ENCODE data around the gene OR12D2. TPM values are rescaled to one million over a fixed set of nuclear protein-coding genes. Genes with fewer than 3 reads are reported as not detected.
"Not testable (repeated sequence)": the region's sequence is repeated elsewhere in the genome, so short reads cannot be mapped to it uniquely, and the experiment has no call there.

Gene OR12D2
- total RNA-seq, 1 donor from 2014 or later, result not detected

- intact Hi-C loops (cut with DNase I), result no loop called here
Observed at GRCh38 chr6:29442719-29443118, 47.3 kb downstream of the OR12D2 start.

GRCh38 chr6:29444031-29444430 lies 48.6 kb downstream of the OR12D2 start:
- DNase-seq (ENCODE audit: low spot score in 2 of 2); H3K4me1 ChIP-seq; H3K27ac ChIP-seq; H3K4me3 ChIP-seq; H3K36me3 ChIP-seq; H3K27me3 ChIP-seq; intact Hi-C loops (cut with DNase I); H3K9me3 ChIP-seq: not testable (repeated sequence)

More at GRCh38 chr6:29442719-29443118, 47.3 kb downstream of the OR12D2 start:
- H3K27ac ChIP-seq, result no peak overlapping the region
- H3K9me3 ChIP-seq, result no peaks in the 10 kb centered on the region
- no peak for DNase-seq (ENCODE audit: low spot score in 2 of 2)
- no peaks in the 10 kb centered on the region for H3K36me3 ChIP-seq
- no peak for TF ChIP-seq CTCF (IDR thresholded peaks at IDR 0.05)
- no peak overlapping the region for H3K4me3 ChIP-seq
- no peaks in the 10 kb centered on the region for H3K4me1 ChIP-seq
- H3K27me3 ChIP-seq, result no peaks in the 10 kb centered on the region

Other genes with a start within 250 kb of the OR12D2 start
- not detected for gene OR2J2, start 224.7 kb upstream of the OR12D2 start, total RNA-seq
- not detected for gene OR14J1, start 93.9 kb upstream of the OR12D2 start, total RNA-seq
- not detected for gene OR5V1, start 26.8 kb upstream of the OR12D2 start, total RNA-seq
- gene OR12D3, start 20.3 kb upstream of the OR12D2 start, total RNA-seq, result not detected
- not detected for gene OR12D1, start 19.3 kb downstream of the OR12D2 start, total RNA-seq
- not detected for gene OR10C1, start 43.7 kb downstream of the OR12D2 start, total RNA-seq
- gene OR11A1, start 61.4 kb downstream of the OR12D2 start, total RNA-seq, result not detected
- not detected for gene OR2H1, start 61.5 kb downstream of the OR12D2 start, total RNA-seq
- not detected for gene MAS1L, start 92.3 kb downstream of the OR12D2 start, total RNA-seq
- gene UBD, start 164.1 kb downstream of the OR12D2 start, total RNA-seq, result not detected
- gene OR2H2, start 189.5 kb downstream of the OR12D2 start, total RNA-seq, result not detected
- gene GABBR1, start 237.6 kb downstream of the OR12D2 start, total RNA-seq, result 166 TPM